Right lobe of liver (tissue), 6 donors: Measurements from ENCODE around the gene TMEM120B. TPM values are rescaled to one million over a fixed set of nuclear protein-coding genes. Genes with fewer than 3 reads are reported as not detected.
A peak's percentile ranks its signal among the peaks of the same experiment; 100 is the strongest.

ENCODE experiments used
- ATAC-seq, 4 donors: fragments of 200-7000 bp; cut with Tn5 transposase; one replicate each; pipeline ENCODE4 v1.9.1; 2020; ENCODE audit warnings: mild to moderate bottlenecking in 4 of 4, moderate library complexity in 4 of 4
- DNase-seq, 3 donors: peaks; one replicate each; pipeline ENCODE4 v3.0.0-alpha.2; 2020
- H3K27ac ChIP-seq, 3 donors: fragments of 200-600 bp; one replicate each; pipeline ENCODE4 v1.8.0; 2022
- H3K27me3 ChIP-seq, 2 donors: fragments of 200-600 bp; one replicate each; pipeline ENCODE4 v1.8.0; 2022
- H3K36me3 ChIP-seq, 4 donors: fragments of 200-600 bp; sonication (generic) in 1 of 4; one replicate each; pipeline versions ENCODE4 v1.5.1 to v1.8.0; 2017 to 2022; ENCODE audit warnings: control low read depth in 1 of 4
- H3K4me1 ChIP-seq, 4 donors: fragments of 200-600 bp; sonication (generic) in 1 of 4; one replicate each; pipeline versions ENCODE4 v1.5.1 to v1.8.0; 2017 to 2022; ENCODE audit warnings: control low read depth in 1 of 4
- H3K4me3 ChIP-seq, 3 donors: fragments of 200-600 bp; one replicate each; pipeline ENCODE4 v1.8.0; 2022
- H3K9me3 ChIP-seq, 4 donors: fragments of 200-600 bp; sonication (generic) in 1 of 4; one replicate each; pipeline versions ENCODE4 v1.5.1 to v1.8.0; 2017 to 2022; ENCODE audit warnings: control low read depth in 1 of 4
- POLR2A ChIP-seq: fragments of 450-650 bp; IDR thresholded peaks from one replicate; pipeline ENCODE4 v1.6.1; 2017; ENCODE audit warnings: antibody characterized with exemption, mild to moderate bottlenecking
- WGBS: methylation state at CpG from one replicate; pipeline ENCODE4 v1.1.6; 2018; ENCODE audit warnings: low coverage, low lambda C conversion rate; ENCODE audit not compliant: insufficient coverage; ENCODE audit errors: missing lambda C conversion rate; 5-methylcytosine and 5-hydroxymethylcytosine counted together
- intact Hi-C, 2 donors: fragments of 100-400 bp; cut with DNase I; formaldehyde crosslinking; loops; one replicate each; pipeline versions ENCODE4 v1.11.2 to v1.14.1; 2022
- total RNA-seq, 6 experiments: library from RNA; depleted of rRNA in 2 of 6; stranded (reverse); fragments of >200 nt in 2 of 6; fragmentation: NEBNext Ultra II Directional in 3 of 6; extraction: Animal tissue kit (Norgen Biotek cat#: 25700) in 3 of 6; gene quantifications; one replicate each; pipeline versions ENCODE4 v1.1.0 to v1.2.4, GENCODE V29; 2016 to 2023
- TF ChIP-seq, protein P1 (sequence below), 4 donors: fragments of 200-600 bp in 3 of 4; fragments of 450-650 bp in 1 of 4; IDR thresholded peaks; one replicate each; pipeline versions ENCODE4 v1.5.1 to v1.8.0; 2016 to 2022; ENCODE audit warnings: antibody characterized with exemption in 4 of 4, mild to moderate bottlenecking in 2 of 4
- donor health status: DM: no; HTN: yes; CAD: no.
- donor health status: DM: no; HTN: no; CAD: no.
- donor health status: DM: no; HTN: no; CAD: no.
- donor health status: DM: no; HTN: yes; CAD: no.
- donor health status: DM: no; HTN: yes; CAD: no.

The TMEM120B gene
- total RNA-seq, 6 experiments from 2014 or later: 3.3 to 6.4 (median 4.7) TPM

DNA sequence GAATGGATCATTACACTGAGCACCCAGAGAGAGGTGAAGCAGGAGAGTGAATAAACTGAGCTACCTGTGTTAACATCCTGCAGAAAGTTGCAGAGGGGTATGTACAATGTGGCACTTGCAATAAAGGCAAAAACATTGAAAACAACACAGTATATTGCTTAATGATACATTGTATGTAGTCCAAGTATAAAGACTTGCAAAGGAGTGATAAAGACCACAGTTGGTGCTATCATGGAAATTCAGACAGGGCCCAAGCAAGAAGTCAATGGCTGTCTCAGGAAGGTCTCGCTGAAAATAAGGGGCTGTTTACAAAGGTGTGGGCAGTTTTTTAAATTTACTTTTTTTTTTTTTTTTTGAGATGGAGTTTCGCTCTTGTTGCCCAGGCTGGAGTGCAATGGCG is 10.0 kb downstream of the TMEM120B start:
- no peak for ATAC-seq
- H3K27me3 ChIP-seq: no peaks in the 10 kb centered on the region
- H3K4me3 ChIP-seq: no peak overlapping the region
- no peak overlapping the region for H3K27ac ChIP-seq
- 100% methylated on average over 3 of the region's 3 CpGs for WGBS
- peaks cover 0 to 3% (median 0%) of the 10 kb centered on the region in 4 donors for H3K36me3 ChIP-seq
- no peaks in the 10 kb centered on the region for H3K9me3 ChIP-seq
- no peaks in the 10 kb centered on the region for H3K4me1 ChIP-seq
- TF ChIP-seq POLR2A: no peak
- TF ChIP-seq, protein P1, sequence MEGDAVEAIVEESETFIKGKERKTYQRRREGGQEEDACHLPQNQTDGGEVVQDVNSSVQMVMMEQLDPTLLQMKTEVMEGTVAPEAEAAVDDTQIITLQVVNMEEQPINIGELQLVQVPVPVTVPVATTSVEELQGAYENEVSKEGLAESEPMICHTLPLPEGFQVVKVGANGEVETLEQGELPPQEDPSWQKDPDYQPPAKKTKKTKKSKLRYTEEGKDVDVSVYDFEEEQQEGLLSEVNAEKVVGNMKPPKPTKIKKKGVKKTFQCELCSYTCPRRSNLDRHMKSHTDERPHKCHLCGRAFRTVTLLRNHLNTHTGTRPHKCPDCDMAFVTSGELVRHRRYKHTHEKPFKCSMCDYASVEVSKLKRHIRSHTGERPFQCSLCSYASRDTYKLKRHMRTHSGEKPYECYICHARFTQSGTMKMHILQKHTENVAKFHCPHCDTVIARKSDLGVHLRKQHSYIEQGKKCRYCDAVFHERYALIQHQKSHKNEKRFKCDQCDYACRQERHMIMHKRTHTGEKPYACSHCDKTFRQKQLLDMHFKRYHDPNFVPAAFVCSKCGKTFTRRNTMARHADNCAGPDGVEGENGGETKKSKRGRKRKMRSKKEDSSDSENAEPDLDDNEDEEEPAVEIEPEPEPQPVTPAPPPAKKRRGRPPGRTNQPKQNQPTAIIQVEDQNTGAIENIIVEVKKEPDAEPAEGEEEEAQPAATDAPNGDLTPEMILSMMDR (IDR thresholded peaks at IDR 0.05): no peak
- DNase-seq: no peak
- intact Hi-C loops: no loop called here

DNA sequence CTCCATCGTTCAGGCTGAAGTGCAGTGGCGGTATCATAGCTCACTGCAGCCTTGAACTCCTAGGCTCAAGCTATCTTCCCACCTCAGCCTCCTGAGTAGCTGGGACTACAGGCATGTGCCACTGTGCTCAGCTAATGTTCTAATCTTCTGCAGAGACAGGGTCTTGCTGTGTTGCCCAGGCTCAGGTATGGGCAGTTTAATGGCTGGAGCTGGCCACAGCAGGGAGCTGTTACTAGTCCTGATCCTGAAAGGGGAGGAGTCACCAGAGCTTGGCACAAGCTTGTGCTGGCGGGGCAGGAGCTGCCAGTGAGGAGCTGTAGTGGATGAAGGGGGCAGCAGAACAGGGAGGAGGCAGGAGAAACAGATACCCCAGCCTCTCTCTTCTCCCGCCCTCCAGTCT is 10.6 kb downstream of the TMEM120B start:
- ATAC-seq (peak; percentile 16 to 49 (median 36)), DNase-seq (no peak)
- Histone ChIP-seq H3K4me3 (no peak overlapping the region), H3K27ac (no peak overlapping the region), H3K4me1 (no peaks in the 10 kb centered on the region), H3K36me3 (peaks cover 0 to 3% (median 0%) of the 10 kb centered on the region in 4 donors), H3K27me3 (no peaks in the 10 kb centered on the region), H3K9me3 (no peaks in the 10 kb centered on the region)
- intact Hi-C loops: no loop called here
- TF ChIP-seq POLR2A: no peak
- TF ChIP-seq, protein P1 (IDR thresholded peaks at IDR 0.05): no peak
- WGBS: no CpG with 5 or more reads among the region's 4 CpGs

DNA sequence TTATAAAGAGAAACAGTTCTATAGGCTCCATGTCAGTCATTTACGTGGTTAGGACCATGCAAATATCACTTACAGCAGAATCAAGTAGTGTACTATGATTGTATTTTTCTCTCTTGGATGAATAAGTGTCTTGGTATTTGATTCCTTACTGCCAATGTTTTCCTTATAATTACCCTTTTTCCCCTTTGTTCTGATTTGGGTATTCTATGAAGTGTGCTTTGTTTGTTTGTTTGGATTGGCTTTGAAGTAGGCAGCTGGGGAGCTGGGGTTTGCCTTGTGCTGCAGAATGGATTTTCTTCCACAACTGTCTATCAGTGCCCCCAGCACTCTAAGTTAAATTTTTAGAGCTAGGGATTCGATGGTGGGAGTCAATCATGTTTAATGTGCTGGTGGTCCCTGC is 12.4 kb downstream of the TMEM120B start:
- H3K9me3 ChIP-seq: no peaks in the 10 kb centered on the region
- ATAC-seq (no peak), DNase-seq (no peak)
- peaks cover 0 to 3% (median 0%) of the 10 kb centered on the region in 4 donors for H3K36me3 ChIP-seq
- 75% methylated on average over 2 of the region's 2 CpGs for WGBS
- no peak overlapping the region for H3K27ac ChIP-seq
- no peaks in the 10 kb centered on the region for H3K4me1 ChIP-seq
- no peak for TF ChIP-seq POLR2A
- TF ChIP-seq, protein P1 (IDR thresholded peaks at IDR 0.05): no peak
- no peak overlapping the region for H3K4me3 ChIP-seq
- intact Hi-C loops: no loop called here
- H3K27me3 ChIP-seq: no peaks in the 10 kb centered on the region

DNA sequence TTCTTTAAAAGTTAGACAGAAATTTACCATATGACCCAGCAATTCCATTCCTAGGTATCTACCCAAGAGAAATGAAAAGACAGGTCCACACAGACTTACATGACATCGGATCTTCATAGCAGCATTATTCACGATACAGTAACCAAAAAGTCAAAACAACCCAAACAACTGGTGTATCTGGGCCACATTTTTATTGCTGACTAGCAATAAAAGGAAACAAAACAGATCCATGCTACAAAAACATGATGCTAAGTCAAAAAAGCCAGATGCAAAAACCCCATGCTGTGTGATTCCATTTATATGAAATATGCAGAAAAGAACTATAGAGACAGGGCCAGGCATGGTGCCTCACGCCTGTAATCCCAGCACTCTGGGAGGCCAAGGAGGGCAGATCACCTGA is 12.9 kb downstream of the TMEM120B start:
- Histone ChIP-seq H3K27me3 (no peaks in the 10 kb centered on the region), H3K36me3 (peaks cover 0 to 3% (median 0%) of the 10 kb centered on the region in 4 donors), H3K4me1 (no peaks in the 10 kb centered on the region), H3K4me3 (no peak overlapping the region), H3K9me3 (no peaks in the 10 kb centered on the region), H3K27ac (no peak overlapping the region)
- 84% methylated on average over 2 of the region's 3 CpGs for WGBS
- DNase-seq (no peak), ATAC-seq (no peak)
- intact Hi-C loops: no loop called here
- no peak for TF ChIP-seq POLR2A
- TF ChIP-seq, protein P1 (IDR thresholded peaks at IDR 0.05): no peak

DNA sequence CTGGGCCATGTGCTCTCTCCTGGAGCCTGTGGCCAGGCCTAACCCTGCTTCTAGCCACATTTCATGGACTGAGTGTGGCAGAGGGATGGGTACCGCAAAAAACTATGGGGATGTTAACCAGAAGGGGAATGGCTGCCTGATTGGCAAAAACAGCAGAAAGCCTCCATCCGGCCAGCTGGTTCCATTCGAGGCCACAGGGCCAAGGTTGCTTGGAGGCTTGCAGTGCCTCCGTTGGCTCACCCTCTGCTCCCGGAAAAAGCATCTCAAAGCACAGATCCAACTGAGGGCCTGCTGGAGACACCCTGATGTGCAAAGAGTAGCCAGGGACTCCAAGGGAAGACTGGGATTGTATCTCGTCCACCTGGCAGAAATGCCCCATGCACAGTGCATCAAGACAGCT is 16.5 kb downstream of the TMEM120B start:
- Histone ChIP-seq H3K4me3 (no peak overlapping the region), H3K36me3 (peaks cover 0 to 3% (median 0%) of the 10 kb centered on the region in 4 donors), H3K27me3 (no peaks in the 10 kb centered on the region), H3K27ac (no peak overlapping the region), H3K9me3 (no peaks in the 10 kb centered on the region), H3K4me1 (no peaks in the 10 kb centered on the region)
- DNase-seq (no peak), ATAC-seq (no peak)
- TF ChIP-seq, protein P1 (IDR thresholded peaks at IDR 0.05): no peak
- TF ChIP-seq POLR2A: no peak
- intact Hi-C loops: no loop called here
- WGBS: 100% methylated on average over 1 of the region's 6 CpGs
